Right lobe of liver (tissue), 4 donors: ENCODE data around the gene EIF2S1.

Experiments
- POLR2A ChIP-seq: fragments of 450-650 bp; IDR thresholded peaks from one replicate; pipeline ENCODE4 v1.6.1; 2017; ENCODE audit warnings: antibody characterized with exemption, mild to moderate bottlenecking
- TF ChIP-seq, protein P1 (sequence below), 4 donors: fragments of 200-600 bp in 3 of 4; fragments of 450-650 bp in 1 of 4; IDR thresholded peaks; one replicate each; pipeline versions ENCODE4 v1.5.1 to v1.8.0; 2016 to 2022; ENCODE audit warnings: antibody characterized with exemption in 4 of 4, mild to moderate bottlenecking in 2 of 4
- donor health status: DM: no; HTN: no; CAD: no.
- donor health status: DM: no; HTN: no; CAD: no.
- donor health status: DM: no; HTN: yes; CAD: no.

DNA sequence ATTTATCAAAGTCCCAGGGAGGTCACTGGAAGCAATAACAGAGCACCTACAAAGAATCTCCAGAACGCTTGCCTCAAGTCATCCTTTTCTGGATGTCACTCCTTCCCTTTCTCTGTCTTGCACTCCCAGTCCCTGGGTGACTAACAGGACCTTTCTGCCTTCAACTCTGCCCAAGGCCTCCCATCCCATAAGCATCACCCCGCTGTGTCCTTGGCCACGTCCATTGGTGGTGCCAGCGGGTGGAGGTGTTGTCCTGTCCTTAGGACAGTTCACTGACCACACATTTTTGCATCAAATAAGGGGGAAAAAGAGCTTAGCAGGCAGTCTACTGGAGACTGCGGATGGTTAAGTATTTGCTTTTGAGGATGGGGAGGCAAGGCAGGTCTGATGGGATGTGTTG is 75.5 kb downstream of the EIF2S1 start:
- TF ChIP-seq POLR2A: no peak
- TF ChIP-seq, protein P1, sequence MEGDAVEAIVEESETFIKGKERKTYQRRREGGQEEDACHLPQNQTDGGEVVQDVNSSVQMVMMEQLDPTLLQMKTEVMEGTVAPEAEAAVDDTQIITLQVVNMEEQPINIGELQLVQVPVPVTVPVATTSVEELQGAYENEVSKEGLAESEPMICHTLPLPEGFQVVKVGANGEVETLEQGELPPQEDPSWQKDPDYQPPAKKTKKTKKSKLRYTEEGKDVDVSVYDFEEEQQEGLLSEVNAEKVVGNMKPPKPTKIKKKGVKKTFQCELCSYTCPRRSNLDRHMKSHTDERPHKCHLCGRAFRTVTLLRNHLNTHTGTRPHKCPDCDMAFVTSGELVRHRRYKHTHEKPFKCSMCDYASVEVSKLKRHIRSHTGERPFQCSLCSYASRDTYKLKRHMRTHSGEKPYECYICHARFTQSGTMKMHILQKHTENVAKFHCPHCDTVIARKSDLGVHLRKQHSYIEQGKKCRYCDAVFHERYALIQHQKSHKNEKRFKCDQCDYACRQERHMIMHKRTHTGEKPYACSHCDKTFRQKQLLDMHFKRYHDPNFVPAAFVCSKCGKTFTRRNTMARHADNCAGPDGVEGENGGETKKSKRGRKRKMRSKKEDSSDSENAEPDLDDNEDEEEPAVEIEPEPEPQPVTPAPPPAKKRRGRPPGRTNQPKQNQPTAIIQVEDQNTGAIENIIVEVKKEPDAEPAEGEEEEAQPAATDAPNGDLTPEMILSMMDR (IDR thresholded peaks at IDR 0.05): no peak
